ENCODE data around the gene TLR4. TPM values are rescaled to one million over a fixed set of nuclear protein-coding genes. Genes with fewer than 3 reads are reported as not detected.

TLR4 gene
- total RNA-seq, 1 experiment from 2014 or later, result 0.12 TPM

- no peaks in the 10 kb centered on the region for H3K27me3 Mint-ChIP-seq (ENCODE audit: unreplicated experiment)
- no peaks in the 10 kb centered on the region for H3K4me1 Mint-ChIP-seq (ENCODE audit: low read depth, unreplicated experiment)
- intact Hi-C loops (cut with micrococcal nuclease; ENCODE audit: unreplicated experiment), result no loop called here
- CTCF ChIA-PET, result interaction anchor here (0.7 kb wide), 1 partner anchor 499 kb away, joined by 3 read pairs; no protein-coding TSS in a partner anchor
- H3K9me3 Mint-ChIP-seq (ENCODE audit: low read depth, unreplicated experiment), result no peaks in the 10 kb centered on the region
- no peaks in the 10 kb centered on the region for H3K36me3 Mint-ChIP-seq (ENCODE audit: insufficient read depth, unreplicated experiment)
- no peak overlapping the region for H3K27ac Mint-ChIP-seq (ENCODE audit: unreplicated experiment)
- no peak overlapping the region for H3K4me3 Mint-ChIP-seq (ENCODE audit: low read depth, unreplicated experiment)
- DNase-seq, result no peak
- no TSS peak for BruUV-seq (replicated peaks)
- TF ChIP-seq CTCF (IDR thresholded peaks at IDR 0.05; ENCODE audit: unreplicated experiment), result no peak
These were observed 25.2 kb downstream of the TLR4 start for GRCh38 chr9:117729375-117729774.

- Mint-ChIP-seq H3K27ac (ENCODE audit: unreplicated experiment) (no peak overlapping the region), H3K9me3 (ENCODE audit: low read depth, unreplicated experiment) (peaks cover 2% of the 10 kb centered on the region)
- no peak for TF ChIP-seq CTCF (IDR thresholded peaks at IDR 0.05; ENCODE audit: unreplicated experiment)
These were observed 28.3 kb downstream of the TLR4 start for GRCh38 chr9:117732494-117732893.

GRCh38 chr9:117733465-117733864 is 29.3 kb downstream of the TLR4 start:
- no TSS peak for BruUV-seq (replicated peaks)
- Mint-ChIP-seq H3K4me3 (ENCODE audit: low read depth, unreplicated experiment) (no peak overlapping the region), H3K4me1 (ENCODE audit: low read depth, unreplicated experiment) (no peaks in the 10 kb centered on the region), H3K36me3 (ENCODE audit: insufficient read depth, unreplicated experiment) (no peaks in the 10 kb centered on the region), H3K27ac (ENCODE audit: unreplicated experiment) (no peak overlapping the region), H3K27me3 (ENCODE audit: unreplicated experiment) (no peaks in the 10 kb centered on the region), H3K9me3 (ENCODE audit: low read depth, unreplicated experiment) (peaks cover 2% of the 10 kb centered on the region)
- intact Hi-C loops (cut with micrococcal nuclease; ENCODE audit: unreplicated experiment), result no loop called here
- no peak for TF ChIP-seq CTCF (IDR thresholded peaks at IDR 0.05; ENCODE audit: unreplicated experiment)
- no peak for DNase-seq
- CTCF ChIA-PET, result no interaction called here

More at GRCh38 chr9:117732494-117732893, 28.3 kb downstream of the TLR4 start:
- CTCF ChIA-PET, result interaction anchor here (0.5 kb wide), 1 partner anchor 94 kb away, joined by 3 read pairs; no protein-coding TSS in a partner anchor
- no TSS peak for BruUV-seq (replicated peaks)
- no peak for DNase-seq
- H3K4me3 Mint-ChIP-seq (ENCODE audit: low read depth, unreplicated experiment), result no peak overlapping the region
- no peaks in the 10 kb centered on the region for H3K36me3 Mint-ChIP-seq (ENCODE audit: insufficient read depth, unreplicated experiment)
- intact Hi-C loops (cut with micrococcal nuclease; ENCODE audit: unreplicated experiment), result no loop called here
- no peaks in the 10 kb centered on the region for H3K4me1 Mint-ChIP-seq (ENCODE audit: low read depth, unreplicated experiment)
- H3K27me3 Mint-ChIP-seq (ENCODE audit: unreplicated experiment), result no peaks in the 10 kb centered on the region

GRCh38 chr9:117734082-117734481 is 29.9 kb downstream of the TLR4 start:
- Mint-ChIP-seq H3K4me3 (ENCODE audit: low read depth, unreplicated experiment) (no peak overlapping the region), H3K36me3 (ENCODE audit: insufficient read depth, unreplicated experiment) (no peaks in the 10 kb centered on the region), H3K4me1 (ENCODE audit: low read depth, unreplicated experiment) (no peaks in the 10 kb centered on the region), H3K9me3 (ENCODE audit: low read depth, unreplicated experiment) (peaks cover 2% of the 10 kb centered on the region), H3K27ac (ENCODE audit: unreplicated experiment) (no peak overlapping the region), H3K27me3 (ENCODE audit: unreplicated experiment) (no peaks in the 10 kb centered on the region)
- no peak for DNase-seq
- BruUV-seq (replicated peaks), result no TSS peak
- intact Hi-C loops (cut with micrococcal nuclease; ENCODE audit: unreplicated experiment), result no loop called here
- CTCF ChIA-PET, result no interaction called here
- TF ChIP-seq CTCF (IDR thresholded peaks at IDR 0.05; ENCODE audit: unreplicated experiment), result no peak
